ENCODE results near the gene NAV2.

- TF ChIP-seq CTCF (IDR thresholded peaks at IDR 0.05), result no peak
- no peak for TF ChIP-seq POLR2AphosphoS5 (IDR thresholded peaks at IDR 0.05; ENCODE audit: low read depth, low read length)
- TF ChIP-seq TCF7L2 (IDR thresholded peaks at IDR 0.05; ENCODE audit: low read depth, low read length), result no peak
- TF ChIP-seq REST (IDR thresholded peaks at IDR 0.05; ENCODE audit: insufficient read depth in 1 of 2, low read depth in 2 of 2, low read length in 1 of 2), result no peak
- no peak for TF ChIP-seq SIN3A (IDR thresholded peaks at IDR 0.05; ENCODE audit: borderline replicate concordance, insufficient read depth, low read depth, low read length)
Observed at GRCh38 chr11:19954899-19955298, 242.3 kb downstream of the NAV2 start.
